ENCODE results near the gene MAP3K7CL. TPM values are rescaled to one million over a fixed set of nuclear protein-coding genes. Genes with fewer than 3 reads are reported as not detected.
A peak's percentile ranks its signal among the peaks of the same experiment; 100 is the strongest.

The MAP3K7CL gene
- total RNA-seq, 1 donor from 2014 or later, result 19.0 TPM

DNA sequence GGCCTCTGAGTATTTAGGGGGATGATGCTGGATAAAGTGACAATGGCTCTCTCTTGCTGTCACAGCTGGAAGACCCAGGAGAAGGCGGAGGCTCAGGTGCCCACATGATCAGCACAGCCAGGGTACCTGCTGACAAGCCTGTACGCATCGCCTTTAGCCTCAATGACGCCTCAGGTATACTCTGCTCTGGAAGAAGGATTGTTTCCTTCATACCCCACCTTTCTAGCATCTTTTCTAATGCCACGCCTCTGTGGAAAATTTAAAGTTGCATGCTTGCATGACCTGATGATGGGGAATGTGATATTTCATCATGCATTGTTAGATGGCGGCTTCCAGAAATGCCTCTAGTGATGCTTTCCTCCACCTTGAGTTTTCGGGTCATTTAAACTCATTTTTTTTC lies 2.8 kb downstream of the MAP3K7CL start:
- DNase-seq (ENCODE audit: low spot score), result no peak

GRCh38 chr21:29133796-29134195 lies 3.4 kb downstream of the MAP3K7CL start:
- DNase-seq (ENCODE audit: low spot score), result no peak

DNA sequence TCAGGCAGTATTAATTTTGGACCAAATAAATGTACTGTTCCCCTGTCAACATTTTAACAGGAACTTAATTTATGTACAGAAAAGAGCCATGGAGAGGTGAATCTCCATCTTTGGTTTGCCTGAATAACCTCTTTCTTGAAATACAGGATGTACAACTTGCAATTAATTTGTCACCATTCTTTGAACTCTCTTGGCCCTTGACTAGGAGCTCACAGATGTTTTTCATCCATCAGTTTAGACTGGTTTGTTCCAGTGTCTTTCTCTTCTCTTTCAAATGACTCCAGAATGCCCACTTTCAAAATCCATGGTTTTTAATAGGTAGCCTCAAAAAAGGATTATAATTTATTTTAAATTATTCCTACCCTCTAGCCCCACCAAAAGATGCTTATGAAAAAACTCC lies 5.0 kb downstream of the MAP3K7CL start:
- DNase-seq (ENCODE audit: low spot score), result no peak

GRCh38 chr21:29136033-29136432 lies 5.6 kb downstream of the MAP3K7CL start:
- DNase-seq (ENCODE audit: low spot score), result no peak

- DNase-seq (ENCODE audit: low spot score), result no peak
Measured at GRCh38 chr21:29144736-29145353, 14.4 kb downstream of the MAP3K7CL start.

- peak; percentile 70 for DNase-seq (ENCODE audit: low spot score)
Measured at GRCh38 chr21:29145354-29145782, 14.9 kb downstream of the MAP3K7CL start.

- DNase-seq (ENCODE audit: low spot score), result no peak
Measured at GRCh38 chr21:29145852-29146453, 15.5 kb downstream of the MAP3K7CL start.

- DNase-seq (ENCODE audit: low spot score), result no peak
Measured at GRCh38 chr21:29146726-29147125, 16.3 kb downstream of the MAP3K7CL start.

DNA sequence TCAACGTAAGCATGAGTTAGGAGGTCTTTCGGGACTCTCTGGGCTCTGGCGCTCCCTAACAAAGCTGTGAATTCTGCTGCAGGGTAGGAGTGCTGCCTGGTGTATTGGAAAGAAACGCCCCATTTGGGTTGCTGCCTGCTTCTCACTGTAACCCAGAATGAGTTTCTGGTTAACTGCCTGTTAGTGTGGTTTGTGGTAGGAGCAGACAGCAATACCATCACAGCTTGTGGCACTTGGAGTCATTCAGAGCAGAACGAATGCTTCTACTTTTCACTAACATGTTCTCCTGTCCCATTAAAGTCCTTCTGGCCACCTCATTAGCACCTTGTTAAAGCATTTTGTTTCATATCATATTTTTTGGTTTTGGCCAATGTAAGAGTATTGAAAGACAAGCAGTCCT lies 18.1 kb downstream of the MAP3K7CL start:
- no peak for DNase-seq (ENCODE audit: low spot score)

GRCh38 chr21:29149808-29150425 lies 19.5 kb downstream of the MAP3K7CL start:
- DNase-seq (ENCODE audit: low spot score), result no peak

DNA sequence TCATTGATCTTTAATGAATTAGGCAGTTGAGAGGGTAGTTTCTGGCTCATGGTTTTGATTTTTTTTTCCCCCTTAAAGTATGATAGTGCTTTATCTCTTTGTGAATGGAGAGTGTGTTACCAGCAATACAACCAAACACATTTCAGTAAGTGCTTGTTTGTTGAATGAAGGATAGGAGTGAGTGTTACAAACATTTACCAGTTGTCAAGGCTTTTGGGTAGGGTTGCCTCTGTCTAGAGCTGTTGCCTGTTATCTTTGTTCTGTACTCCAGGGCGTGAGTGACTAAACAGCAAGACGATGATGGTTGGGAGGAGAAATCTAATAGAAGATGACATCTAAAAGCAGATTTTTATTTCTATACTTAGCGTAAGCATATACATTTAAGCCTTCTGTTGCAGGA lies 21.5 kb downstream of the MAP3K7CL start:
- DNase-seq (ENCODE audit: low spot score), result peak; percentile 50

GRCh38 chr21:29152916-29153315 lies 22.5 kb downstream of the MAP3K7CL start:
- DNase-seq (ENCODE audit: low spot score), result peak; percentile 15

DNA sequence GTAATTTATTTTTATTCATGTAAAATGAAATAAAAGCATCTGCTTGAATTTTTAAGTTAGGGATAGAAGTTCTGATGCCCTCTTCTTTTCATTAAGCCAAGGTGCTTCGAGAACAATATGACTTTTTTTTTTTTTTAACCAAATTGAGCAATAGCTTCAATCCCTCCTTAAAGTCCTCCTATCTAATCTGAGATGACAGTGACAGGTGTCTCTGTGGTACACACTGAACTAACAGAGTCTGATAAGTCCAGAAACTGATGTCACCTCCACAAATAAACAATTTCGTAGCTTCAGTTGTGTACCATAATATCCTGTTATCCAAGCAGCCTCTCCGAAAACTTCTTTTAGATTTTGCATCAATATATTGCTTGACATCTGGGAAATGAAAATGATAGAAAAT lies 23.8 kb downstream of the MAP3K7CL start:
- DNase-seq (ENCODE audit: low spot score), result no peak

DNA sequence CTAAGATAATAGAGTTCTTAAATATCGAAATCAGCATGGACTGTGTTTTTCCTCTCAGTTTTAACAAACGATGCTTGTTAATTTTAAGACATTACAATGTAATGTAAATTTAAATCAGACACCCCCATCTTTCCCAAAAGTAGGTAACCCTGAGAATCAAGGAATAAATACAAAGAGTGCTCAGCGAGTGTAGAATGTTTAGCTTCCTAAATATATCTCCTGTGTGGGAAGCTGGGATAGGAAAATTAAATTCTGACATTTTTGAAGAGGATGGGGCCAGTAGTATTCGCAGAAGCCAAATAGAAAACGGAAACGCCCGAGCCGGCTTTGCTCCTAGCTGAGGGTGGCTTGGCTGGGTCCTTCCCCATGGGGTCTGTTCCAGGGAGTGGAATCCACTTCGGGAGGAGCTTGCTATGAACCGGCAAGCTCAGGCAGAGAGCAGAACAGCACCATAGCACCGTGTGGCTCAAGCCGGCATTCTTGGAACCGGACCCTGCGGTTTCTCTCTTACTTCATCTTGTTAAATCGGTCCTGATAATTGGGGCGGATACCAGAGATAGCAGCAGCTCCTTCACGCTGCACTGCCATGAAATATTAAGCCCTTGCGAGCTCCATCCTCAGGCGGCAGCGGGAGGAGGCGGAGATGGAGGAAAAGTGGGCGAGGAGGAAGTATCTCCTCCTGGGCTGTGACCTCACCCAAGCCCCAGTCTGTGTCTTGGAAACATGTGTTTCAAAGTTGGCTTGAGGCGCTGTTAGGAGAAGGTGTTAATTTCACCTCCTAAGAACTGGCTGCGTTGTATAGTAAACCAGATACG lies 24.9 kb downstream of the MAP3K7CL start:
- peak; percentile 64 for DNase-seq (ENCODE audit: low spot score)

- no peak for DNase-seq (ENCODE audit: low spot score)
Measured at GRCh38 chr21:29155933-29156260, 25.5 kb downstream of the MAP3K7CL start.

GRCh38 chr21:29157080-29157479 lies 26.6 kb downstream of the MAP3K7CL start:
- no peak for DNase-seq (ENCODE audit: low spot score)

- DNase-seq (ENCODE audit: low spot score), result no peak
Measured at GRCh38 chr21:29159842-29160241, 29.4 kb downstream of the MAP3K7CL start.

DNA sequence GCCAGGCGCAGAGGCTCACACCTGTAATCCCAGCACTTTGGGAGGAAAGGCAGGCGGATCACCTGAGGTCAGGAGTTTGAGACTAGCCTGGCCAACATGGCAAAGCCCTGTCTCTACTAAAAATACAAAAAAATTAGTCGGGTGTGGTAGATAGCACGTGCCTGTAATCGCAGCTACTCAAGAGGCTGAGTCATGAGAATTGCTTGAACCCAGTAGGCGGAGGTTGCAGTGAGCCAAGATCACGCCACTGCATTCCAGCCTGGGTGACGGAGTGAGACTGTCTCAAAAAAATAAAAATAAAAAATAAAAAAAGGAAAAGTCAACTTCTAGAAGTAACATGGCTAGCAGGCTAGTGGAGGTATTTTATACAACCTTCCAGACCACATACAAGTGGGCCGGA lies 32.4 kb downstream of the MAP3K7CL start:
- DNase-seq (ENCODE audit: low spot score), result peak; percentile 42

DNA sequence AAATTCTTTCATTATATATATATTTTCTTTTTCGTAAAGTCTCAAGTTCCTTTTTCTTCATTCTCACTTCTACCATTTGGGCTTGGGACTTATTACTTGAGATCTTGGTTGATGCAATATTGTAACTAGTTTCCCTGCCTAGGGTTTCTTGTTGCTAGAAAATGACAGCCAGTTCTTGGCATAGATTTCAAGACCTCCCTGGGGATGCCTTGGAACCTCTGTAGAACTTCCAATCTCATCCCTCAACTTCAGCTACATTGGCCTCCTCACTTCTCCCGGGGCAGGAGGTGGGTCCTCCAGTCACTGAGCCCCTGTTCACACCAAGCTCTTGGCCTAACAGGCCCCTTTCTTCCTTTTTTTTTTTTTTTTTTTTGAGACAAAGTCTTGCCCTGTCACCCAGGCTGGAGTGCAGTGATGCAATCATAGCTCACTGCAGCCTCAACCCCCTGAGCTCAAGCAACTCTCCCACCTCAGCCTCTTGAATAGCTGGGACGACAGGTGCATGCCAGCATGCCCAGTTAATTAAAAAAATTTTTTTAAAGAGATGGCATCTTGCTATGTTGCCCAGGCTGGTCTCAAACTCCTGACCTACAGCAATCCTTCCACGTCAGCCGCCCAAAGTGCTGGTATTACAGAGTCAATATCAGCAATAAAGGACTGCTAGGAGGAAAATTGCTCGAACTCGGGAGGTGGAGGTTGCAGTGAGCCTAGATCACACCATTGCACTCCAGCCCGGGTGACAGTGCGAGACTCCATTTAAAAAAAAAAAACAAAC lies 33.1 kb downstream of the MAP3K7CL start:
- no peak for DNase-seq (ENCODE audit: low spot score)

DNA sequence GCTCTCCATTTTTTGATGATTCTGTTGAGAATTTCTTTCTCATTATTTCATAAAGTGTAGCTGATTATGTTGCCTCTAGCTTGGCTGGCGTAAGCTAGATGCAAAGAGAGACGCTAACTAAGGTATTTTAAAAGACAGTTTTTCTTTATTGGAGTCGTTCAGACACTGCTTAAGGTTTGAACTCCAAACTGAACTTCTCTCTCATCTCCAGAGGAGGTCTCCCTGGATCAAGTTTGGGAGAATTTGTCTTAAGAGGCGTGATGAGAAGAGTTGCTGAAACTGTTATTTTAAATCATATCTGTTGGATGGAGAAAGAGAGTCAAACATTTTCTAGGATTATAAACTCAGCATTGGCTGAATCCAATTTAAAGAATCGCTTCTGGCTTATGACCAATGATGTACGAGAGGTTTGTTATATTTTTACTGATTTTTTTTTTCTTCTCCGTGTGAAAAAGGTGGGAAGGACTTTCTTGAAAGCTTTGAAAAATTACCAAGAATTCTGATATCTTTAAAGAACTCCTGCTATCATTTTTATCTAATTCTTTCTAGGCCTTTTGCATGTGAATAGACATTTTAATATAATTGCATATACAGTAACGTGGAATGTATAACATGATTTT lies 34.0 kb downstream of the MAP3K7CL start:
- peak; percentile 84 for DNase-seq (ENCODE audit: low spot score)

GRCh38 chr21:29166323-29166722 lies 35.9 kb downstream of the MAP3K7CL start:
- DNase-seq (ENCODE audit: low spot score), result no peak
